Fibroblast of skin of abdomen (primary cell): Measurements from ENCODE around the gene HPS5. TPM values are rescaled to one million over a fixed set of nuclear protein-coding genes. Genes with fewer than 3 reads are reported as not detected.
A peak's percentile ranks its signal among the peaks of the same experiment; 100 is the strongest.
"Not testable (repeated sequence)": the region's sequence is repeated elsewhere in the genome, so short reads cannot be mapped to it uniquely, and the experiment has no call there.

Experiments
- DNase-seq: peaks from one replicate; pipeline ENCODE4 v3.0.0-alpha.2; 2013
- polyA plus RNA-seq, 2 experiments: library from polyadenylated mRNA; unstranded; fragments of 120-200 nt; gene quantifications; one replicate each; pipeline ENCODE4 v1.2.1, GENCODE V29; 2013; ENCODE audit not compliant: insufficient read length in 2 of 2

Gene HPS5
- 19.0 TPM for polyA plus RNA-seq (2013, experiment 1 of 2; ENCODE audit: insufficient read length)
- polyA plus RNA-seq (2013, experiment 2 of 2; ENCODE audit: insufficient read length) = 16.8 TPM

- peak; percentile 99 for DNase-seq
Measured at GRCh38 chr11:18321969-18322711, at the start of gene HPS5, which contains the start of gene GTF2H1. Gene HPS5, minus strand, starts transcription at chr11:18322140. Its CDS starts 4,282 bp downstream, at chr11:18317858. Gene GTF2H1, plus strand, starts transcription at chr11:18322567. Its CDS starts 10,508 bp downstream, at chr11:18333075.

- no peak for DNase-seq
Measured at GRCh38 chr11:18371279-18371678, 49.3 kb upstream of the HPS5 start.

GRCh38 chr11:18369398-18369797 is 47.5 kb upstream of the HPS5 start:
- DNase-seq = no peak

- peak; percentile 43 for DNase-seq
Measured at GRCh38 chr11:18368221-18368620, 46.3 kb upstream of the HPS5 start.

- peak; percentile 23 for DNase-seq
Measured at GRCh38 chr11:18367431-18367830, 45.5 kb upstream of the HPS5 start.

GRCh38 chr11:18366286-18366685 is 44.3 kb upstream of the HPS5 start:
- DNase-seq = no peak

- DNase-seq = no peak
Measured at GRCh38 chr11:18365741-18366140, 43.8 kb upstream of the HPS5 start.

- no peak for DNase-seq
Measured at GRCh38 chr11:18364495-18365073, 42.6 kb upstream of the HPS5 start.

GRCh38 chr11:18361154-18361553 is 39.2 kb upstream of the HPS5 start:
- no peak for DNase-seq

- DNase-seq = no peak
Measured at GRCh38 chr11:18358646-18359045, 36.7 kb upstream of the HPS5 start.

GRCh38 chr11:18352581-18352980 is 30.6 kb upstream of the HPS5 start:
- peak; percentile 33 for DNase-seq

GRCh38 chr11:18347471-18348125 is 25.7 kb upstream of the HPS5 start:
- DNase-seq = peak; percentile 84

- no peak for DNase-seq
Measured at GRCh38 chr11:18332891-18333290, 11.0 kb upstream of the HPS5 start.

GRCh38 chr11:18332302-18332701 is 10.4 kb upstream of the HPS5 start:
- no peak for DNase-seq

- DNase-seq = no peak
Measured at GRCh38 chr11:18330921-18331320, 9.0 kb upstream of the HPS5 start.

- DNase-seq = no peak
Measured at GRCh38 chr11:18329196-18329870, 7.4 kb upstream of the HPS5 start.

- no peak for DNase-seq
Measured at GRCh38 chr11:18324381-18324780, 2.4 kb upstream of the HPS5 start.

GRCh38 chr11:18323881-18324280 is 1.9 kb upstream of the HPS5 start:
- not testable (repeated sequence) for DNase-seq

GRCh38 chr11:18322818-18323570 is 1.1 kb upstream of the HPS5 start:
- no peak for DNase-seq

- no peak for DNase-seq
Measured at GRCh38 chr11:18321578-18321968, 367 bp downstream of the HPS5 start.

- no peak for DNase-seq
Measured at GRCh38 chr11:18320617-18321016, 1.3 kb downstream of the HPS5 start.

- DNase-seq = no peak
Measured at GRCh38 chr11:18319914-18320313, 2.0 kb downstream of the HPS5 start.
